ENCODE data around the gene SLC26A8.
"Not testable (repeated sequence)": the region's sequence is repeated elsewhere in the genome, so short reads cannot be mapped to it uniquely, and the experiment has no call there.

The SLC26A8 gene

DNA sequence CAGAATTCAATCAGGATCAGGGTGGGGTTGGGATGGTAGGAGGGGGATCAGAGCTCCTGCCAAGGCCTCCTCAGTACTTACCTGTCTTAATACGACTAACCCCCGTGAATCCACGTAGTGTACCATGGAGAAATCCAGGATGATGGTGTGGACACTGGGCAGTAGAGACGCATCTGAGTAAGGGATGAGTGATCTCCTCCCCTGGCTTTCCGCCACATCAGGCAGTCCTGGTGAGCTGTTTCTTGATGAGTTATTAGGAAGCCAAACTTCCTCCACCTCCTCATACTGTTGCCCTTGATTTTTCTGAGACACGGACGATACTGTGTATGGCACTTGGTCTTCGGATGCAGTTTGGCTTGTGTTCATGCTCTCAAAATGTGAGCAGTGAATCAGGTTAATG, 69.4 kb downstream of the SLC26A8 start:
- no peak overlapping the region for H3K9ac ChIP-seq
- no peak for TF ChIP-seq Cebpa-rat (IDR thresholded peaks at IDR 0.05)
- no peaks in the 10 kb centered on the region for H3K27me3 ChIP-seq
- no peak overlapping the region for H3K4me3 ChIP-seq
- no peak overlapping the region for H3K27ac ChIP-seq
- H3K9me3 ChIP-seq (replicated peaks in 1 of 11), result no peaks in the 10 kb centered on the region
- H4K20me1 ChIP-seq, result no peaks in the 10 kb centered on the region
- no peak overlapping the region for H3K4me2 ChIP-seq
- no peaks in the 10 kb centered on the region for H3K36me3 ChIP-seq
- H3K4me1 ChIP-seq, result peaks cover 19 to 33% (median 24%) of the 10 kb centered on the region in 10 experiments

GRCh38 chr6:35954333-35954732, 70.1 kb downstream of the SLC26A8 start:
- no peaks in the 10 kb centered on the region for H3K36me3 ChIP-seq
- H3K4me2 ChIP-seq, result no peak overlapping the region
- H4K20me1 ChIP-seq, result no peaks in the 10 kb centered on the region
- no peaks in the 10 kb centered on the region for H3K27me3 ChIP-seq
- H3K4me3 ChIP-seq, result no peak overlapping the region
- no peak for TF ChIP-seq Cebpa-rat (IDR thresholded peaks at IDR 0.05)
- no peaks in the 10 kb centered on the region for H3K9me3 ChIP-seq (replicated peaks in 1 of 11)
- H3K9ac ChIP-seq, result no peak overlapping the region
- H3K4me1 ChIP-seq, result peaks cover 19 to 33% (median 24%) of the 10 kb centered on the region in 10 experiments
- no peak overlapping the region for H3K27ac ChIP-seq

DNA sequence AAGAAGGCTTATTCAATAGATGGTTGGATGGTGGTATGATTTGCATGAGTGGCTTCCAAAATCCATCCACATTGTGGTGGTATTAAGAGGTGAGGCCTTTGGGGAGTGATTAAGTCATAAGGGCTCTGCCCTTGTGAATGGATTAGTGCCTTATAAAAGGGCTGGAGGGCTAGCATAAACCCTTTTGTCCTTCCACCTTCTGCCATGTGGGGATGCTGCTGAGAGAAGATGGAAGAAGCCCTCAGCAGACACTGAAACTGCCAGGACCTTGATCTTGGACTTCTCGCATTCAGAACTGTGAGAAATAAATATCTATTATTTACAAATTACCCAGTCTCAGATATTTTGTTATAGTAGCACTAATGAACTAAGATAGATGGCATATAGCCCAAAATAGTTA, 75.7 kb downstream of the SLC26A8 start:
- Histone ChIP-seq H3K9me3 (replicated peaks in 1 of 11) (no peaks in the 10 kb centered on the region), H4K20me1 (no peaks in the 10 kb centered on the region), H3K27ac (no peak overlapping the region; a peak in 1 of 22 replicates), H3K4me1 (peaks cover 19 to 28% (median 24%) of the 10 kb centered on the region in 10 experiments), H3K4me3 (no peak overlapping the region), H3K27me3 (no peaks in the 10 kb centered on the region), H3K36me3 (no peaks in the 10 kb centered on the region), H3K4me2 (no peak overlapping the region), H3K9ac (no peak overlapping the region)
- no peak for TF ChIP-seq Cebpa-rat (IDR thresholded peaks at IDR 0.05)

DNA sequence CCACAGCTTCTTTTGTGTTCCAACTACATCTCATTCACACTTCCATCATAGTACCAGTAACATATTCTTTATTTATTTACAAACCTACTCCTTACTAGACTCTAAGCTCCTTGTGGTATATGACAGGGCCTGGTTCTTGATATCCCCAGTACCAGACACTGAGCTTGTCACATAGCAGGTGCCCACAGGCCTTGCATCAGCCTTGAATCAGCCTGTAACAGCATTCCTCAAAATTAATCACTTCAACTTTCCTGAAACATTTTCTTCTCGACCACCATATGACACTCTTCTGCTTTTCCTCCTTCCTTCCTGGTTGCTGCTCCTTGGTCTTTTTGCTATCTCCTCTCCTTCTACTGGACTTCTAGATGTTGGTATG, 78.8 kb downstream of the SLC26A8 start:
- no peaks in the 10 kb centered on the region for H3K4me1 ChIP-seq
- no peak overlapping the region for H3K27ac ChIP-seq
- no peak for TF ChIP-seq Cebpa-rat (IDR thresholded peaks at IDR 0.05)
- peaks cover 0 to under 1% (median 0%) of the 10 kb centered on the region in 11 experiments; a peak in 1 of 22 replicates for H3K36me3 ChIP-seq
- H3K4me3 ChIP-seq, result no peak overlapping the region
- peaks cover 14 to 19% (median 17%) of the 10 kb centered on the region in 11 experiments for H3K9me3 ChIP-seq (replicated peaks in 1 of 11)
- H3K9ac ChIP-seq, result no peak overlapping the region
- H3K4me2 ChIP-seq, result peak overlapping the region in 1 of 11 experiments; percentile 29; a peak in 1 of 22 replicates
- no peaks in the 10 kb centered on the region for H4K20me1 ChIP-seq
- no peaks in the 10 kb centered on the region for H3K27me3 ChIP-seq

GRCh38 chr6:35943390-35943789, 81.1 kb downstream of the SLC26A8 start:
- Histone ChIP-seq H3K4me1 (no peaks in the 10 kb centered on the region), H3K4me3 (no peak overlapping the region)

GRCh38 chr6:35942355-35942754, 82.1 kb downstream of the SLC26A8 start:
- Histone ChIP-seq H3K4me1 (no peaks in the 10 kb centered on the region), H4K20me1 (no peaks in the 10 kb centered on the region), H3K9ac (no peak overlapping the region), H3K4me3 (no peak overlapping the region), H3K36me3 (peaks cover 0 to 3% (median 0%) of the 10 kb centered on the region in 11 experiments; a peak in 1 of 22 replicates), H3K27ac (no peak overlapping the region), H3K27me3 (no peaks in the 10 kb centered on the region), H3K4me2 (no peak overlapping the region), H3K9me3 (replicated peaks in 1 of 11) (peaks cover 47 to 51% (median 49%) of the 10 kb centered on the region in 11 experiments)
- TF ChIP-seq Cebpa-rat (IDR thresholded peaks at IDR 0.05), result no peak

More at GRCh38 chr6:35943390-35943789, 81.1 kb downstream of the SLC26A8 start:
- Histone ChIP-seq H3K9me3 (replicated peaks in 1 of 11) (peaks cover 37 to 41% (median 39%) of the 10 kb centered on the region in 11 experiments), H3K9ac (no peak overlapping the region), H4K20me1 (no peaks in the 10 kb centered on the region), H3K27me3 (no peaks in the 10 kb centered on the region), H3K4me2 (no peak overlapping the region), H3K36me3 (peaks cover 0 to 3% (median 0%) of the 10 kb centered on the region in 11 experiments; a peak in 1 of 22 replicates), H3K27ac (no peak overlapping the region)
- no peak for TF ChIP-seq Cebpa-rat (IDR thresholded peaks at IDR 0.05)

DNA sequence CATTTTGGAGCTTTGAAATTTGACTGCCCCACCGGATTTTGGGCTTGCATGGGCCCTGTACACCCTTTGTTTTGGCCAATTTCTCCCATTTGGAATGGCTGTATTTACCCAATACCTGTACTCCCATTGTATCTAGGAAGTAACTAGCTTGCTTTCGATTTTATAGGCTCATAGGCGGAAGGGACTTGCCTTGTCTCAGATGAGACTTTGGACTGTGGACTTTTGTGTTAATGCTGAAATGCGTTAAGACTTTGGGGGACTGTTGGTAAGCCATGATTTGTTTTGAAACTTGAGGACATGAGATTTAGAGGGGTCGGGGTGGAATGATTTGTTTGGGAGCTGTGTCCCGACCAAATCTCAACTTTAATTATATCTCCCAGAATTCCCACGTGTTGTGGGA, 83.3 kb downstream of the SLC26A8 start:
- not testable (repeated sequence) for H3K27ac ChIP-seq, H4K20me1 ChIP-seq, H3K9ac ChIP-seq, H3K4me3 ChIP-seq, H3K36me3 ChIP-seq, H3K4me1 ChIP-seq, H3K27me3 ChIP-seq, H3K4me2 ChIP-seq
- H3K9me3 ChIP-seq (replicated peaks in 1 of 11), result peaks cover 56 to 61% (median 58%) of the 10 kb centered on the region in 11 experiments

DNA sequence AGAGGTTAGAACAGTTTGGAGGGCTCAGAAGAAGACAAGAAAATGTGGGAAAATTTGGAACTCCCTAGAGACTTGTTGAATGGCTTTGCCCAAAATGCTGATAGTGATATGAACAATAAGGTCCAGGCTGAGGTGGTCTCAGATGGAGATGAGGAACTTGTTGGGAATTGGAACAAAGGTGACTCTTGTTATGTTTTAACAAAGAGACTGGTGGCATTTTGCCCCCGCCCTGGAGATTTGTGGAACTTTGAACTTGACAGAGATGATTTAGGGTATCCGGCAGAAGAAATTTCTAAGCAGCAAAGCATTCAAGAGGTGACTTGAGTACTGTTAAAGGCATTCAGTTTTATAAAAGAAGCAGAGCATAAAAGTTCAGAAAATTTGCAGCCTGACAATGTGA, 84.4 kb downstream of the SLC26A8 start:
- not testable (repeated sequence) for H3K4me2 ChIP-seq, H3K4me3 ChIP-seq, H3K27ac ChIP-seq, H4K20me1 ChIP-seq, H3K4me1 ChIP-seq, H3K36me3 ChIP-seq, H3K27me3 ChIP-seq, H3K9ac ChIP-seq
- peaks cover 56 to 61% (median 58%) of the 10 kb centered on the region in 11 experiments for H3K9me3 ChIP-seq (replicated peaks in 1 of 11)

GRCh38 chr6:35939259-35939658, 85.2 kb downstream of the SLC26A8 start:
- H3K27ac ChIP-seq, H4K20me1 ChIP-seq, H3K4me2 ChIP-seq, H3K27me3 ChIP-seq, H3K4me3 ChIP-seq, H3K9ac ChIP-seq, H3K4me1 ChIP-seq, H3K36me3 ChIP-seq: not testable (repeated sequence)
- peaks cover 56 to 61% (median 58%) of the 10 kb centered on the region in 11 experiments for H3K9me3 ChIP-seq (replicated peaks in 1 of 11)

DNA sequence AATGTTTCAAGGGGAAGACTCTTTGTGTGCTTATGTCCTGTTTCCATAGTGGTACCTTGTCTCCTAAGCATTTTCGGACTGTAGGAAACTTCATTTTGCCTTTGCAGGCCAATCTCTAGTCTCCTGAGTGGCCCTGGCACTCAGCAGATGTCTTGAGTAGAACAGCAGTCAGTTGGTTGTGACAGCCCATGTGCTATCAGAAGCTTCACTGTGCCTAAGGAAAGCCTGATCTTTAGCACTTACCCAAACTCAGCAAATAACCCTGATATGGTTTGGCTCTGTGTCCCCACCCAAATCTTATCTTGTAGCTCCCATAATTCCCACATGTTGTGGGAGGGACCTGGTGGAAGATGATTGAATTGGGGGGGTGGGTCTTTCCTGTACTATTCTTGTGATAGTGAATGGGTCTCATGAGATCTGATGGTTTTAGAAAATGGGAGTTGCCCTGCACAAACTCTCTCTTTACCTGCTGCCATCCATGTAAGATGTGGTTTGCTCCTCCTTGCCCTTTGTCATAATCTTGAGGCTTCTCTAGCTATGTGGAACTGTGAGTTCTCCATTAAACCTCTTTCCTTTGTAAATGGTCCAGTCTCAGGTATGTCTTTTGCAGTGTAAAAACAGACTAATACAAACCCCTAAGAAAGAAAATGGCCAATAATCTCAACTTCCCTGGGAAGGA, 87.6 kb downstream of the SLC26A8 start:
- Histone ChIP-seq H3K4me3 (no peak overlapping the region), H3K36me3 (peaks cover 0 to 3% (median 0%) of the 10 kb centered on the region in 11 experiments; a peak in 1 of 22 replicates), H3K27me3 (no peaks in the 10 kb centered on the region), H3K9ac (no peak overlapping the region), H3K4me2 (no peak overlapping the region), H4K20me1 (no peaks in the 10 kb centered on the region), H3K4me1 (no peaks in the 10 kb centered on the region), H3K27ac (no peak overlapping the region), H3K9me3 (replicated peaks in 1 of 11) (peaks cover 53 to 58% (median 54%) of the 10 kb centered on the region in 11 experiments)
- TF ChIP-seq Cebpa-rat (IDR thresholded peaks at IDR 0.05), result no peak
